Epidermal melanocyte (primary cell): ENCODE data around the gene BATF.

ENCODE experiments used
- DNase-seq: peaks from one replicate; pipeline ENCODE4 v3.0.0; 2011; ENCODE audit warnings: low spot score; ENCODE audit not compliant: insufficient read length

Gene BATF

GRCh38 chr14:75531660-75532317 lies 9.5 kb downstream of the BATF start:
- no peak for DNase-seq

GRCh38 chr14:75533791-75534555 lies 11.7 kb downstream of the BATF start:
- no peak for DNase-seq

GRCh38 chr14:75535164-75535898 lies 13.1 kb downstream of the BATF start:
- no peak for DNase-seq

- no peak for DNase-seq
Measured at GRCh38 chr14:75537071-75537470, 14.8 kb downstream of the BATF start.

- DNase-seq: no peak
Measured at GRCh38 chr14:75539162-75539560, 16.9 kb downstream of the BATF start.

GRCh38 chr14:75539561-75540478 lies 17.6 kb downstream of the BATF start:
- no peak for DNase-seq

- DNase-seq: no peak
Measured at GRCh38 chr14:75540479-75540851, 18.2 kb downstream of the BATF start.

GRCh38 chr14:75542588-75543091 lies 20.4 kb downstream of the BATF start:
- DNase-seq: no peak

GRCh38 chr14:75543253-75543652 lies 21.0 kb downstream of the BATF start:
- DNase-seq: no peak

GRCh38 chr14:75543786-75544185 lies 21.5 kb downstream of the BATF start:
- no peak for DNase-seq

- no peak for DNase-seq
Measured at GRCh38 chr14:75545907-75546306, 23.6 kb downstream of the BATF start.

- DNase-seq: no peak
Measured at GRCh38 chr14:75547552-75548250, 25.4 kb downstream of the BATF start.

GRCh38 chr14:75548544-75548943 lies 26.3 kb downstream of the BATF start:
- DNase-seq: no peak

- DNase-seq: no peak
Measured at GRCh38 chr14:75549169-75549568, 26.9 kb downstream of the BATF start.

GRCh38 chr14:75551021-75551420 lies 28.8 kb downstream of the BATF start:
- DNase-seq: no peak

GRCh38 chr14:75553157-75553556 lies 30.9 kb downstream of the BATF start:
- DNase-seq: no peak

GRCh38 chr14:75553761-75554364 lies 31.6 kb downstream of the BATF start:
- no peak for DNase-seq

- no peak for DNase-seq
Measured at GRCh38 chr14:75554482-75554881, 32.2 kb downstream of the BATF start.

- no peak for DNase-seq
Measured at GRCh38 chr14:75558440-75558839, 36.2 kb downstream of the BATF start.

- DNase-seq: no peak
Measured at GRCh38 chr14:75559045-75559444, 36.8 kb downstream of the BATF start.
